SK-N-SH (cell line): ENCODE measurements around the gene SNRPB2. TPM values are rescaled to one million over a fixed set of nuclear protein-coding genes. Genes with fewer than 3 reads are reported as not detected.

Source experiments
- CTCF ChIA-PET: fragments of 300-600, 350-600 bp; formaldehyde crosslinking; extraction: SDS; loops from one replicate; lab custom pipeline; 2021; lab: Yijun Ruan, JAX
- POLR2A ChIA-PET: fragments of 350-600 bp; sonication (Branson Sonifier 250); formaldehyde crosslinking; extraction: SDS; loops from one replicate; lab custom pipeline; 2020; ENCODE audit warnings: antibody characterized with exemption, inconsistent platforms; lab: Yijun Ruan, JAX
- DNase-seq: peaks from one replicate; pipeline ENCODE4 v3.0.0; 2012
- H2AFZ ChIP-seq: fragments of 200-600 bp; sonication (generic); 2 replicates; pipeline ENCODE4 v1.8.1; 2016; ENCODE audit warnings: antibody characterized with exemption, mild to moderate bottlenecking, low read depth
- H3F3A ChIP-seq: fragments of 200-600 bp; sonication (generic); replicated peaks from 2 replicates; pipeline ENCODE3; 2016; ENCODE audit warnings: antibody characterized with exemption, mild to moderate bottlenecking; ENCODE audit not compliant: insufficient read depth
- H3K27ac ChIP-seq, 2 experiments: fragments of 200-500 bp in 1 of 2; fragments of 200-600 bp in 1 of 2; sonication (Bioruptor generic) in 1 of 2; sonication (generic), shearing (Covaris generic) in 1 of 2; 2 replicates each; pipeline versions ENCODE4 v1.5.1 to v1.6.1; 2014 to 2016; ENCODE audit warnings: low read depth in 2 of 2, inconsistent platforms in 1 of 2, low read length in 1 of 2, mild to moderate bottlenecking in 1 of 2, mixed read lengths in 1 of 2
- H3K27me3 ChIP-seq: fragments of 200-600 bp; sonication (generic), shearing (Covaris generic); 2 replicates; pipeline ENCODE4 v1.6.1; 2016; ENCODE audit warnings: mixed run types; ENCODE audit not compliant: insufficient read depth
- H3K36me3 ChIP-seq, 2 experiments: fragments of 200-500 bp in 1 of 2; fragments of 200-600 bp in 1 of 2; sonication (Bioruptor generic) in 1 of 2; sonication (generic) in 1 of 2; replicated peaks in 1 of 2; 2 replicates each; pipeline versions ENCODE3 to v1.5.1; 2014 to 2016; ENCODE audit warnings: low read length in 1 of 2, mild to moderate bottlenecking in 1 of 2; ENCODE audit not compliant: insufficient read depth in 2 of 2, control insufficient read depth in 1 of 2
- H3K4me1 ChIP-seq, 2 experiments: fragments of 200-500 bp in 1 of 2; fragments of 200-600 bp in 1 of 2; sonication (Bioruptor generic) in 1 of 2; sonication (generic), shearing (Covaris generic) in 1 of 2; 2 replicates each; pipeline versions ENCODE4 v1.5.1 to v1.6.1; 2014 to 2016; ENCODE audit warnings: low read depth in 1 of 2, low read length in 1 of 2, mixed run types in 1 of 2; ENCODE audit not compliant: insufficient read depth in 2 of 2, control insufficient read depth in 1 of 2
- H3K4me2 ChIP-seq: fragments of 200-600 bp; sonication (generic), shearing (Covaris generic); 2 replicates; pipeline ENCODE4 v1.6.1; 2017; ENCODE audit warnings: mixed run types
- H3K4me3 ChIP-seq, 2 experiments: fragments of 200-500 bp in 1 of 2; fragments of 200-600 bp in 1 of 2; sonication (Bioruptor generic) in 1 of 2; sonication (generic), shearing (Covaris generic) in 1 of 2; 2 replicates each; pipeline versions ENCODE4 v1.5.1 to v1.8.1; 2014 to 2016; ENCODE audit warnings: low read depth in 2 of 2, inconsistent platforms in 1 of 2, low read length in 1 of 2, mild to moderate bottlenecking in 1 of 2, mixed read lengths in 1 of 2, moderate library complexity in 1 of 2
- H3K79me2 ChIP-seq: fragments of 200-600 bp; sonication (generic); 2 replicates; pipeline ENCODE4 v1.8.1; 2017; ENCODE audit warnings: mild to moderate bottlenecking; ENCODE audit not compliant: insufficient read depth
- H3K9ac ChIP-seq: fragments of 200-600 bp; sonication (generic); 2 replicates; pipeline ENCODE4 v1.6.1; 2017; ENCODE audit warnings: mixed run types
- H3K9me2 ChIP-seq: fragments of 200-600 bp; sonication (generic); 2 replicates; pipeline ENCODE4 v1.6.1; 2017; ENCODE audit warnings: mixed run types
- H3K9me3 ChIP-seq: fragments of 200-600 bp; sonication (generic); 2 replicates; pipeline ENCODE4 v1.6.1; 2017; ENCODE audit warnings: mixed run types, mild to moderate bottlenecking, moderate library complexity
- H4K20me1 ChIP-seq: fragments of 200-600 bp; sonication (generic); 2 replicates; pipeline ENCODE4 v1.6.1; 2017; ENCODE audit warnings: mild to moderate bottlenecking, mixed run types; ENCODE audit not compliant: insufficient read depth
- CTCF ChIP-seq: fragments of 200-600 bp; sonication (generic); IDR thresholded peaks from 2 replicates; pipeline ENCODE4 v1.6.1; 2017; ENCODE audit warnings: antibody characterized with exemption, mild to moderate bottlenecking, moderate library complexity
- EP300 ChIP-seq, 2 experiments: IDR thresholded peaks; 2 replicates each; pipeline versions ENCODE4 v1.4.0 to v1.6.1; 2012; ENCODE audit warnings: borderline replicate concordance in 1 of 2, low read depth in 1 of 2, low read length in 1 of 2
- EZH2phosphoT487 ChIP-seq: fragments of 200-600 bp; sonication (generic); IDR thresholded peaks from 2 replicates; pipeline ENCODE4 v1.6.1; 2017; ENCODE audit warnings: low read depth, mixed run types, mild to moderate bottlenecking, antibody characterized with exemption, moderate library complexity, borderline replicate concordance
- GABPA ChIP-seq: IDR thresholded peaks from 2 replicates; pipeline ENCODE4 v1.4.0; 2012; ENCODE audit warnings: low read depth, mild to moderate bottlenecking
- MXI1 ChIP-seq: IDR thresholded peaks from 2 replicates; pipeline ENCODE4 v1.6.1; 2012; ENCODE audit warnings: mild to moderate bottlenecking, low read depth, low read length, improper control_type of control experiment
- PBX3 ChIP-seq: IDR thresholded peaks from 2 replicates; pipeline ENCODE4; 2012
- RAD21 ChIP-seq: IDR thresholded peaks from 2 replicates; pipeline ENCODE4 v1.6.1; 2012; ENCODE audit warnings: mild to moderate bottlenecking, low read length
- RFX5 ChIP-seq: IDR thresholded peaks from 2 replicates; pipeline ENCODE4 v1.6.1; 2012; ENCODE audit warnings: mild to moderate bottlenecking, improper control_type of control experiment, low read length
- SMC3 ChIP-seq: IDR thresholded peaks from 2 replicates; pipeline ENCODE4 v1.6.1; 2012; ENCODE audit warnings: low read depth, low read length, improper control_type of control experiment
- TCF12 ChIP-seq: IDR thresholded peaks from 2 replicates; pipeline ENCODE4 v1.4.0; 2012
- USF2 ChIP-seq: fragments of 150-350 bp; IDR thresholded peaks from 2 replicates; pipeline ENCODE4 v1.6.1; 2017; ENCODE audit warnings: antibody characterized with exemption, low read length, low read depth, borderline replicate concordance
- WGBS: methylation state at CpG from one replicate; pipeline ENCODE4 v1.1.6; 2017; ENCODE audit warnings: low lambda C conversion rate; 5-methylcytosine and 5-hydroxymethylcytosine counted together
- polyA plus RNA-seq, 3 experiments: library from polyadenylated mRNA; depleted of rRNA; stranded (reverse); fragments of >200 nt; gene quantifications; 2 replicates each; pipeline ENCODE4 v1.2.3, GENCODE V29; 2012

SNRPB2 gene
- polyA plus RNA-seq, 1 of the 3 experiments (the other 2 are of a cell fraction) = 46.6 TPM

DNA sequence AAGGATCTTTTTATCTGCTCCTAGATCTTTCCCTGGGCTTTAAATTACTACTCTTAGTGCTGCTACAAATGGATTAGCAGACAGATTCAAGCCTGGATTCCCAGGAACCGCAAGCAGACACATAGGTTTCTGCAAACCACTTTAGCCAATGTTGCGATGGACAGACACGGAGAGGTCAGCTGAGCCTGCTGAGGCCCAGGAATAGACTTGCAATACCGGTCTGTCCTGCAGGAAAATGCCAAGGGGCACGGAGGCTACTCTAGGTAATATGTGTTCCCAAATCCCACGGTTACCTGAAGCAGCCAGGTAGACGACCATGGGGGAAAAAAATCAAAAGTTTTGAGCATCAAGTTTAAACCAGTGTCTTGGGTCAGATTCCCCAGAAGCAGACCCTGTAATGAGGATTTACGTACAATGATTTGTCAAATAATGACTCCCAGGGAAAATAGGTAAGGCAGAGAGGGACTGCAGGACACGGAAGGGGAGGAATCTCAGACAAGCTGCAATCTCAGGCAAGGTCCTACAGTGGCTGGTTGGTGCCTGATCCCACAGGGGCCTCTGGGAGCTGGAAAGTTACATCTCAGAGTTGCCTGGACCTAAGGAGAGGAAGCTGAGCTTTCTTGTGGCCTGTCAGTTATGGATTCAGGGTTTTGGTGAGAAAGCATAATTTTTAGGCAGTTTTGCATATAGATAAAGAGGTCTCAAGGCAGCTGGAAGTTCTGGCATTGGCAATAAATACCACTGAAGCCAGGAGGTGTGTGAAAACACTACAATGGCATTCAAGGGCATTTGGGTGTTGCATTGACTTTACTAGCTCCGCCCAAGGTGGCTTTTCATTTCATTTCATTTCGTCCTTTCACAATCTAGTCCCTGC is 30.8 kb downstream of the SNRPB2 start (continued):
- TF ChIP-seq MXI1 (no peak), RFX5 (no peak), GABPA (no peak)

DNA sequence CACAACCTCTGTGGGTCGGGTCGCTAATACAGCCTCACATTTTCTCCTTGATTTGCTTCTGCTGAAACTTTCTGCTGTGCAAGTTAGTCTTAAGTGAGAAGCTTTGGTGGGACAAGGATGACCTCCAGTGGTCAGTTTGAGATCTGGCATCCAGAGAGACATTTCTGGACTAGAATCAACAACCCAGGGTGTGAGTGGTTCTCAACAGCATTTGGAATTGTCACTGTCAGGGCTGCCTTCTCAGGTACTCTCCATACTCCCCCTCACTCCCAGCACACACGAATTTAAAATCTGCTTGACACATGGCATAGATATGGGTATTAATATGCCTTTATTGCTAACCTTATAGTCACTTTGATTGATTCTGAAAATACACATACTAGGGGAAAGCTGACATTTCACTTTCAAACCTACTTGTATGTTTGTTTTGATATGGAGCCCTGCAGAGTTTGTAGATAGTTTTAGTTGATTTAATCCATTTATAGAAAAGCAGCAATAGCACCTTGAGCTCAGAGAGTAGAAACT is 31.5 kb downstream of the SNRPB2 start:
- H3F3A ChIP-seq = no peaks in the 10 kb centered on the region
- H3K79me2 ChIP-seq = no peaks in the 10 kb centered on the region
- TF ChIP-seq EZH2phosphoT487 = no peak
- TF ChIP-seq PBX3 = no peak
- no peak for TF ChIP-seq TCF12
- peak; percentile 99 for TF ChIP-seq RAD21
- peak; percentile 75 for TF ChIP-seq CTCF
- no peak for TF ChIP-seq USF2
- TF ChIP-seq SMC3 = peak; percentile 79
- no peak for TF ChIP-seq EP300 (IDR thresholded peaks at IDR 0.05; ENCODE audit: borderline replicate concordance in 1 of 2, low read depth in 1 of 2, low read length in 1 of 2)
- H3K9ac ChIP-seq = no peak overlapping the region
- H3K9me3 ChIP-seq = no peaks in the 10 kb centered on the region
- peak overlapping the region in 1 of 2 experiments; percentile 30; a peak in 1 of 4 replicates for H3K4me3 ChIP-seq
- H3K27me3 ChIP-seq = no peaks in the 10 kb centered on the region
- POLR2A ChIA-PET = no interaction called here
- H3K27ac ChIP-seq = no peak overlapping the region
- peak; percentile 53 for DNase-seq
- CTCF ChIA-PET = interaction anchor here (0.6 to 2.9 kb wide), 41 partner anchors 10 to 1246 kb away, joined by 3 to 32 read pairs (median 3); partner anchors contain the start of genes KIF16B, OTOR and SNRPB2
- 3% methylated on average over 3 of the region's 3 CpGs for WGBS
- H3K4me2 ChIP-seq = no peak overlapping the region
- peaks cover 0 to 5% of the 10 kb centered on the region in 2 experiments; a peak in 1 of 4 replicates for H3K4me1 ChIP-seq
- H3K9me2 ChIP-seq = no peaks in the 10 kb centered on the region
- H4K20me1 ChIP-seq = no peaks in the 10 kb centered on the region
- H2AFZ ChIP-seq = no peak overlapping the region
- H3K36me3 ChIP-seq = no peaks in the 10 kb centered on the region
